HEK293 (cell line): ENCODE results near the gene AGTPBP1.

Experiments
- GLIS1 ChIP-seq: fragments of 450-650 bp; formaldehyde crosslinking; IDR thresholded peaks from 2 replicates; pipeline ENCODE4 v1.5.1; 2016; ENCODE audit warnings: missing biosample characterization, missing genetic modification characterization
- IKZF3 ChIP-seq: fragments of 450-650 bp; IDR thresholded peaks from 2 replicates; pipeline ENCODE4 v1.5.0; 2018; ENCODE audit warnings: missing biosample characterization, mild to moderate bottlenecking, missing genetic modification characterization, moderate library complexity
- KLF9 ChIP-seq: fragments of 450-650 bp; formaldehyde crosslinking; IDR thresholded peaks from 2 replicates; pipeline ENCODE4 v1.5.1; 2016; ENCODE audit warnings: missing biosample characterization, missing genetic modification characterization, low read depth
- PATZ1 ChIP-seq: fragments of 450-650 bp; formaldehyde crosslinking; IDR thresholded peaks from 2 replicates; pipeline ENCODE4 v1.5.1; 2016; ENCODE audit warnings: missing biosample characterization, missing genetic modification characterization
- PRDM10 ChIP-seq: fragments of 450-650 bp; formaldehyde crosslinking; IDR thresholded peaks from 2 replicates; pipeline ENCODE4 v1.5.1; 2016; ENCODE audit warnings: missing biosample characterization, missing genetic modification characterization
- TCF7L2 ChIP-seq: IDR thresholded peaks from 2 replicates; pipeline ENCODE4 v1.6.1; 2011; ENCODE audit warnings: low read depth, mild to moderate bottlenecking, inconsistent platforms, low read length, moderate library complexity, borderline replicate concordance
- TSHZ1 ChIP-seq: fragments of 450-650 bp; formaldehyde crosslinking; IDR thresholded peaks from 2 replicates; pipeline ENCODE4 v1.5.1; 2016; ENCODE audit warnings: missing biosample characterization, missing genetic modification characterization, borderline replicate concordance
- WT1 ChIP-seq: fragments of 450-650 bp; formaldehyde crosslinking; IDR thresholded peaks from 2 replicates; pipeline ENCODE4 v1.5.1; 2016; ENCODE audit warnings: missing biosample characterization, missing genetic modification characterization
- ZBTB26 ChIP-seq: fragments of 450-650 bp; formaldehyde crosslinking; optimal IDR thresholded peaks from 2 replicates; pipeline ENCODE3; 2016; ENCODE audit warnings: missing biosample characterization, mild to moderate bottlenecking, missing genetic modification characterization
- ZFHX2 ChIP-seq: fragments of 450-650 bp; formaldehyde crosslinking; conservative IDR thresholded peaks from 2 replicates; pipeline ENCODE4 v1.5.1; 2016; ENCODE audit warnings: missing biosample characterization, missing genetic modification characterization
- ZFP37 ChIP-seq: fragments of 450-650 bp; formaldehyde crosslinking; IDR thresholded peaks from 2 replicates; pipeline ENCODE4 v1.5.1; 2016; ENCODE audit warnings: missing biosample characterization, missing genetic modification characterization
- ZNF157 ChIP-seq: fragments of 450-650 bp; formaldehyde crosslinking; IDR thresholded peaks from 2 replicates; pipeline ENCODE4 v1.5.1; 2016; ENCODE audit warnings: missing biosample characterization, missing genetic modification characterization
- ZNF221 ChIP-seq: fragments of 450-650 bp; formaldehyde crosslinking; IDR thresholded peaks from 2 replicates; pipeline ENCODE4 v1.5.1; 2017; ENCODE audit warnings: missing biosample characterization, missing genetic modification characterization, borderline replicate concordance
- ZNF549 ChIP-seq: fragments of 450-650 bp; IDR thresholded peaks from 2 replicates; pipeline ENCODE4 v1.5.1; 2018; ENCODE audit warnings: missing biosample characterization, missing genetic modification characterization, mild to moderate bottlenecking, inconsistent platforms, moderate library complexity
- ZNF600 ChIP-seq: fragments of 450-650 bp; formaldehyde crosslinking; IDR thresholded peaks from 2 replicates; pipeline ENCODE4 v1.5.1; 2016; ENCODE audit warnings: missing biosample characterization, missing genetic modification characterization
- ZNF639 ChIP-seq: fragments of 450-650 bp; formaldehyde crosslinking; IDR thresholded peaks from 2 replicates; pipeline ENCODE4 v1.5.1; 2016; ENCODE audit warnings: missing biosample characterization, missing genetic modification characterization
- ZSCAN30 ChIP-seq: fragments of 450-650 bp; IDR thresholded peaks from 2 replicates; pipeline ENCODE4 v1.5.1; 2018; ENCODE audit warnings: missing biosample characterization, mild to moderate bottlenecking, missing genetic modification characterization, moderate library complexity
- ZXDB ChIP-seq: fragments of 450-650 bp; formaldehyde crosslinking; IDR thresholded peaks from 2 replicates; pipeline ENCODE4 v1.5.1; 2016; ENCODE audit warnings: missing biosample characterization, missing genetic modification characterization
- TF ChIP-seq, protein P1 (sequence below): fragments of 450-650 bp; formaldehyde crosslinking; IDR thresholded peaks from 2 replicates; pipeline ENCODE4; 2016; ENCODE audit warnings: missing biosample characterization, missing genetic modification characterization
- TF ChIP-seq, protein P2 (sequence below): fragments of 450-650 bp; formaldehyde crosslinking; IDR thresholded peaks from 2 replicates; pipeline ENCODE4 v1.5.1; 2016; ENCODE audit warnings: missing biosample characterization, missing genetic modification characterization
- TF ChIP-seq, protein P3 (sequence below): fragments of 450-650 bp; formaldehyde crosslinking; IDR thresholded peaks from 2 replicates; pipeline ENCODE4 v1.5.1; 2016; ENCODE audit warnings: missing biosample characterization, missing genetic modification characterization

AGTPBP1 gene

GRCh38 chr9:85743275-85744128 lies 1.7 kb upstream of the AGTPBP1 start (continued):
- TF ChIP-seq IKZF3 (tag by site-specific recombination) = peak; percentile 99
- TF ChIP-seq KLF9 (tag by site-specific recombination) = peak; percentile 80
- TF ChIP-seq ZNF600 (tag by site-specific recombination) = peak; percentile 47
- peak; percentile 68 for TF ChIP-seq PRDM10
- peak; percentile 99 for TF ChIP-seq WT1 (tag by site-specific recombination)
- TF ChIP-seq TCF7L2 = peak; percentile 97
- no peak for TF ChIP-seq ZNF221 (tag by site-specific recombination)
- peak; percentile 98 for TF ChIP-seq ZSCAN30 (tag by site-specific recombination)
- TF ChIP-seq GLIS1 (tag by site-specific recombination) = peak; percentile 96
- TF ChIP-seq ZNF639 (tag by site-specific recombination) = peak; percentile 100
- peak; percentile 98 for TF ChIP-seq PATZ1 (tag by site-specific recombination)
- TF ChIP-seq ZFP37 (tag by site-specific recombination) = peak; percentile 94; the same call in 1 of the 2 replicates
- peak; percentile 99 for TF ChIP-seq ZXDB (tag by site-specific recombination)
- peak; percentile 100 for TF ChIP-seq TSHZ1 (tag by site-specific recombination)
- TF ChIP-seq, protein P1, sequence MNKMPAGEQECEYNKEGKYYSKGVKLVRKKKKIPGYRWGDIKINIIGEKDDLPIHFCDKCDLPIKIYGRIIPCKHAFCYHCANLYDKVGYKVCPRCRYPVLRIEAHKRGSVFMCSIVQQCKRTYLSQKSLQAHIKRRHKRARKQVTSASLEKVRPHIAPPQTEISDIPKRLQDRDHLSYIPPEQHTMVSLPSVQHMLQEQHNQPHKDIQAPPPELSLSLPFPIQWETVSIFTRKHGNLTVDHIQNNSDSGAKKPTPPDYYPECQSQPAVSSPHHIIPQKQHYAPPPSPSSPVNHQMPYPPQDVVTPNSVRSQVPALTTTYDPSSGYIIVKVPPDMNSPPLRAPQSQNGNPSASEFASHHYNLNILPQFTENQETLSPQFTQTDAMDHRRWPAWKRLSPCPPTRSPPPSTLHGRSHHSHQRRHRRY (tag by site-specific recombination) = peak; percentile 42; the same call in 1 of the 2 replicates
- TF ChIP-seq ZBTB26 (tag by site-specific recombination) = peak; percentile 47
- TF ChIP-seq ZFHX2 (tag by site-specific recombination) = peak; percentile 95
- TF ChIP-seq ZNF549 (tag by site-specific recombination) = no peak
- TF ChIP-seq ZNF157 = no peak
- TF ChIP-seq, protein P2, sequence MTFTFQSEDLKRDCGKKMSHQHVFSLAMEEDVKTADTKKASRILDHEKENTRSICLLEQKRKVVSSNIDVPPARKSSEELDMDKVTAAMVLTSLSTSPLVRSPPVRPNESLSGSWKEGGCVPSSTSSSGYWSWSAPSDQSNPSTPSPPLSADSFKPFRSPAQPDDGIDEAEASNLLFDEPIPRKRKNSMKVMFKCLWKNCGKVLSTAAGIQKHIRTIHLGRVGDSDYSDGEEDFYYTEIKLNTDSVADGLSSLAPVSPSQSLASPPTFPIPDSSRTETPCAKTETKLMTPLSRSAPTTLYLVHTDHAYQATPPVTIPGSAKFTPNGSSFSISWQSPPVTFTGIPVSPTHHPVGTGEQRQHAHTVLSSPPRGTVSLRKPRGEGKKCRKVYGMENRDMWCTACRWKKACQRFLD (tag by site-specific recombination) = no peak
- TF ChIP-seq, protein P3, sequence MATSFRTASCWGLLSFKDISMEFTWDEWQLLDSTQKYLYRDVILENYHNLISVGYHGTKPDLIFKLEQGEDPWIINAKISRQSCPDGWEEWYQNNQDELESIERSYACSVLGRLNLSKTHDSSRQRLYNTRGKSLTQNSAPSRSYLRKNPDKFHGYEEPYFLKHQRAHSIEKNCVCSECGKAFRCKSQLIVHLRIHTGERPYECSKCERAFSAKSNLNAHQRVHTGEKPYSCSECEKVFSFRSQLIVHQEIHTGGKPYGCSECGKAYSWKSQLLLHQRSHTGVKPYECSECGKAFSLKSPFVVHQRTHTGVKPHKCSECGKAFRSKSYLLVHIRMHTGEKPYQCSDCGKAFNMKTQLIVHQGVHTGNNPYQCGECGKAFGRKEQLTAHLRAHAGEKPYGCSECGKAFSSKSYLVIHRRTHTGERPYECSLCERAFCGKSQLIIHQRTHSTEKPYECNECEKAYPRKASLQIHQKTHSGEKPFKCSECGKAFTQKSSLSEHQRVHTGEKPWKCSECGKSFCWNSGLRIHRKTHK (tag by site-specific recombination) = no peak
